MM.1S (cell line): Measurements from ENCODE around the gene FGGY.

Experiments used
- CTCF ChIP-seq: fragments of 300-600 bp; sonication (generic); IDR thresholded peaks from 2 replicates; pipeline ENCODE4 v1.5.1; 2016; ENCODE audit warnings: antibody characterized with exemption, low read length, mixed read lengths
- EZH2 ChIP-seq: fragments of 300-600 bp; sonication (generic); optimal IDR thresholded peaks from 2 replicates; pipeline ENCODE3; 2017; ENCODE audit warnings: low read depth, mild to moderate bottlenecking, antibody characterized with exemption, low read length, mixed read lengths
- EZH2phosphoT487 ChIP-seq: fragments of 300-600 bp; sonication (generic); IDR thresholded peaks from 2 replicates; pipeline ENCODE4 v1.6.1; 2018; ENCODE audit warnings: antibody characterized with exemption, low read length

DNA sequence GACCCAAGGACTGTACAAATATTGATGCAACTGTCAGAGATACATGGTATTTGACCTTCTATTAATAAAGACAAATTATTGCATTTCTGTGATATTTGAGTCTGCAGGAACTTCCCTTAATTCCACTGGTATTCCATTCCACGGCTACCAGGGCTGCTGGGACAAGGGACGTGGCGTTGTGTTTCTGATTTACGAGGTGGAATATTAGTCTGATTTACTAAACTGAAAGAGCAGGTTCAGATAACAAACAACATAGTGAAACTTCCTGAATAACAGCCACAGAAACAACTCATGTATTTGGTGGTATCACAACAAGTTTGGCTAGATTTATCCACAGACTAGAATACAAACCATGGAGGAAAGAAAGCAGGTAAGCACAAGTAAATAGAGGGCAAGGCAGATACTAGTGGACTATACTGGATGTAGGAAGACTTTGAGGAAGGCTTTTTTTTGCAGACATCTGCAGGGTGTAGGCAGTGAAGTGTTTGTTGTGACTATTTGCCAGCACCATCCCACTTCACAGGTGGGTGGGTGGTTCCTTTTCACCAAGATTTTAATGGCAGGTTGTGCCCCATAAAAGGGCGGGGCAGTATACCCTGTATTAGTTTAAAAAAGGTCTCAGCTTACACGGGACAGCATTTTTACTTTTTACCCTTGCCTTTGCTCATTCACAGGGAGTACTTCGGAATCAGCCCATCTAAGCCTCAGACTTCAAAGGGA, 100.4 kb downstream of the FGGY start:
- TF ChIP-seq CTCF (no peak), EZH2 (no peak), EZH2phosphoT487 (no peak)
